OCI-LY3 (cell line): ENCODE data around the gene TOP3B.

Experiments
- H2AFZ ChIP-seq: fragments of 200-600, 300-600 bp; shearing (Covaris generic); 2 replicates; pipeline ENCODE4 v1.6.0; 2014; ENCODE audit warnings: antibody characterized with exemption, low read depth, low read length
- H3K27ac ChIP-seq: fragments of 200-600, 300-600 bp; sonication (generic); 2 replicates; pipeline ENCODE4 v1.5.1; 2014; ENCODE audit warnings: mild to moderate bottlenecking, low read length, moderate library complexity, mixed read lengths
- H3K27me3 ChIP-seq: fragments of 200-600, 300-600 bp; sonication (generic); 2 replicates; pipeline ENCODE4 v1.6.1; 2014; ENCODE audit warnings: low read depth, low read length, mixed read lengths
- H3K36me3 ChIP-seq: fragments of 200-600, 300-600 bp; sonication (generic); replicated peaks from 2 replicates; pipeline ENCODE3; 2014; ENCODE audit warnings: low read depth, low read length, mixed read lengths
- H3K4me1 ChIP-seq: fragments of 300-600, 200-600 bp; sonication (generic); 2 replicates; pipeline ENCODE4 v1.6.1; 2014; ENCODE audit warnings: low read length, mixed read lengths
- H3K4me2 ChIP-seq: fragments of 200-600, 300-600 bp; sonication (generic); 2 replicates; pipeline ENCODE4 v1.6.1; 2014; ENCODE audit warnings: low read length, mixed read lengths
- H3K4me3 ChIP-seq: fragments of 300-600, 200-600 bp; sonication (generic); 2 replicates; pipeline ENCODE4 v1.5.1; 2014; ENCODE audit warnings: antibody characterized with exemption, mild to moderate bottlenecking, low read length, moderate library complexity
- H3K79me2 ChIP-seq: fragments of 300-600, 200-600 bp; shearing (Covaris generic); 2 replicates; pipeline ENCODE4 v1.6.1; 2014; ENCODE audit warnings: mild to moderate bottlenecking, low read length, mixed read lengths
- H3K9ac ChIP-seq: fragments of 300-600, 200-600 bp; shearing (Covaris generic); 2 replicates; pipeline ENCODE4 v1.6.0; 2014; ENCODE audit warnings: mild to moderate bottlenecking, low read length, moderate library complexity
- H3K9me3 ChIP-seq: fragments of 200-600, 300-600 bp; shearing (Covaris generic); 2 replicates; pipeline ENCODE4 v1.6.1; 2014; ENCODE audit warnings: low read length, mixed read lengths; ENCODE audit not compliant: insufficient read depth
- H4K20me1 ChIP-seq: fragments of 200-600, 300-600 bp; sonication (generic); 2 replicates; pipeline ENCODE4 v1.6.1; 2016; ENCODE audit warnings: low read length, mixed read lengths; ENCODE audit not compliant: insufficient read depth
- CTCF ChIP-seq: fragments of 200-600, 300-600 bp; sonication (generic); IDR thresholded peaks from 2 replicates; pipeline ENCODE4 v1.5.1; 2014; ENCODE audit warnings: antibody characterized with exemption, low read length, low read depth
- EZH2phosphoT487 ChIP-seq: fragments of 200-600 bp; shearing (Covaris generic); IDR thresholded peaks from 2 replicates; pipeline ENCODE4 v1.6.1; 2018; ENCODE audit warnings: antibody characterized with exemption, mixed run types, low read depth

The TOP3B gene

GRCh38 chr22:21929253-21929652, 53.3 kb downstream of the TOP3B start:
- Histone ChIP-seq H3K79me2 (no peaks in the 10 kb centered on the region), H3K4me3 (no peak overlapping the region), H3K4me1 (no peaks in the 10 kb centered on the region), H3K27ac (no peak overlapping the region), H4K20me1 (no peaks in the 10 kb centered on the region), H3K9ac (no peak overlapping the region), H3K4me2 (no peak overlapping the region), H3K27me3 (no peaks in the 10 kb centered on the region), H2AFZ (no peak overlapping the region), H3K9me3 (no peaks in the 10 kb centered on the region), H3K36me3 (no peaks in the 10 kb centered on the region)
- no peak for TF ChIP-seq EZH2phosphoT487
- TF ChIP-seq CTCF, result no peak

GRCh38 chr22:21928048-21928447, 54.5 kb downstream of the TOP3B start:
- Histone ChIP-seq H3K79me2 (no peaks in the 10 kb centered on the region), H3K9me3 (no peaks in the 10 kb centered on the region), H3K4me3 (no peak overlapping the region), H3K9ac (no peak overlapping the region), H3K4me2 (no peak overlapping the region), H3K4me1 (no peaks in the 10 kb centered on the region), H3K27ac (no peak overlapping the region), H3K27me3 (no peaks in the 10 kb centered on the region), H2AFZ (no peak overlapping the region), H3K36me3 (no peaks in the 10 kb centered on the region), H4K20me1 (no peaks in the 10 kb centered on the region)
- TF ChIP-seq CTCF (no peak), EZH2phosphoT487 (no peak)

- H4K20me1 ChIP-seq, result no peaks in the 10 kb centered on the region
- no peak overlapping the region for H3K4me2 ChIP-seq
- TF ChIP-seq CTCF (no peak), EZH2phosphoT487 (no peak)
- no peaks in the 10 kb centered on the region for H3K79me2 ChIP-seq
- no peak overlapping the region for H3K9ac ChIP-seq
- H3K4me3 ChIP-seq, result no peak overlapping the region
- no peak overlapping the region for H2AFZ ChIP-seq
- H3K4me1 ChIP-seq, result no peaks in the 10 kb centered on the region
- no peaks in the 10 kb centered on the region for H3K27me3 ChIP-seq
- H3K9me3 ChIP-seq, result no peaks in the 10 kb centered on the region
- no peaks in the 10 kb centered on the region for H3K36me3 ChIP-seq
- H3K27ac ChIP-seq, result no peak overlapping the region
Observed at GRCh38 chr22:21927174-21927823, 55.3 kb downstream of the TOP3B start.

GRCh38 chr22:21926728-21927127, 55.9 kb downstream of the TOP3B start:
- Histone ChIP-seq H3K4me3 (no peak overlapping the region), H3K4me2 (no peak overlapping the region), H3K36me3 (no peaks in the 10 kb centered on the region), H3K4me1 (no peaks in the 10 kb centered on the region), H3K9ac (no peak overlapping the region), H3K9me3 (no peaks in the 10 kb centered on the region), H2AFZ (no peak overlapping the region), H3K27me3 (no peaks in the 10 kb centered on the region), H4K20me1 (no peaks in the 10 kb centered on the region), H3K79me2 (no peaks in the 10 kb centered on the region), H3K27ac (no peak overlapping the region)
- TF ChIP-seq EZH2phosphoT487 (no peak), CTCF (no peak)
